Measurements from ENCODE around the gene WDR37.

DNA sequence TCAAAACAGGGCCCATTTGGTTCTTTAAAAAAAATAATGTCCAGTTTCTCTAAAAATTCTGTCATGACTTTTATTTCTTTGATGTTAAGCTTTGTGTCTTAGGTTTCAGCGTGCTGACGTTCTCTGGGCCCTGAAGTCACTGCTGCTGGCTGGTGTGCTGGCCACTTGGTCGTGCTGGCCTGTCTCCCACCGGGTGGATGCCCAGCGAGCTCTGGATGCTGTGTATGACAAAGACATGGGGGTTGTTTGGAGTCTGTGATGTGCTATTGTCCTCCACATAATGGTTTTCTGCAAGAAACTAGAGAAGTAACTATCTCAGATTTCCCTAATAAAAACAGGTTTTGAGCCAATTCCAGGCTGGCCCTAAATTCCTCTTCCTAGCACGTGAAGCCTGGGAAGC, 21.0 kb upstream of the WDR37 start:
- TF ChIP-seq, protein P1, sequence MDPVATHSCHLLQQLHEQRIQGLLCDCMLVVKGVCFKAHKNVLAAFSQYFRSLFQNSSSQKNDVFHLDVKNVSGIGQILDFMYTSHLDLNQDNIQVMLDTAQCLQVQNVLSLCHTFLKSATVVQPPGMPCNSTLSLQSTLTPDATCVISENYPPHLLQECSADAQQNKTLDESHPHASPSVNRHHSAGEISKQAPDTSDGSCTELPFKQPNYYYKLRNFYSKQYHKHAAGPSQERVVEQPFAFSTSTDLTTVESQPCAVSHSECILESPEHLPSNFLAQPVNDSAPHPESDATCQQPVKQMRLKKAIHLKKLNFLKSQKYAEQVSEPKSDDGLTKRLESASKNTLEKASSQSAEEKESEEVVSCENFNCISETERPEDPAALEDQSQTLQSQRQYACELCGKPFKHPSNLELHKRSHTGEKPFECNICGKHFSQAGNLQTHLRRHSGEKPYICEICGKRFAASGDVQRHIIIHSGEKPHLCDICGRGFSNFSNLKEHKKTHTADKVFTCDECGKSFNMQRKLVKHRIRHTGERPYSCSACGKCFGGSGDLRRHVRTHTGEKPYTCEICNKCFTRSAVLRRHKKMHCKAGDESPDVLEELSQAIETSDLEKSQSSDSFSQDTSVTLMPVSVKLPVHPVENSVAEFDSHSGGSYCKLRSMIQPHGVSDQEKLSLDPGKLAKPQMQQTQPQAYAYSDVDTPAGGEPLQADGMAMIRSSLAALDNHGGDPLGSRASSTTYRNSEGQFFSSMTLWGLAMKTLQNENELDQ (tag by site-specific recombination; IDR thresholded peaks at IDR 0.05; ENCODE audit: low read depth) = no peak
- TF ChIP-seq, protein P2, sequence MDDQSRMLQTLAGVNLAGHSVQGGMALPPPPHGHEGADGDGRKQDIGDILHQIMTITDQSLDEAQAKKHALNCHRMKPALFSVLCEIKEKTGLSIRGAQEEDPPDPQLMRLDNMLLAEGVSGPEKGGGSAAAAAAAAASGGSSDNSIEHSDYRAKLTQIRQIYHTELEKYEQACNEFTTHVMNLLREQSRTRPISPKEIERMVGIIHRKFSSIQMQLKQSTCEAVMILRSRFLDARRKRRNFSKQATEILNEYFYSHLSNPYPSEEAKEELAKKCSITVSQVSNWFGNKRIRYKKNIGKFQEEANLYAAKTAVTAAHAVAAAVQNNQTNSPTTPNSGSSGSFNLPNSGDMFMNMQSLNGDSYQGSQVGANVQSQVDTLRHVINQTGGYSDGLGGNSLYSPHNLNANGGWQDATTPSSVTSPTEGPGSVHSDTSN (CRISPR knock-in tag; IDR thresholded peaks at IDR 0.05) = no peak
- TF ChIP-seq ZNF544 (tag by site-specific recombination; IDR thresholded peaks at IDR 0.05) (no peak), ZNF274 (IDR thresholded peaks at IDR 0.05; ENCODE audit: low read length) (no peak), ZNF274 (tag by site-specific recombination; IDR thresholded peaks at IDR 0.05; ENCODE audit: borderline replicate concordance) (no peak), MZF1 (tag by site-specific recombination; IDR thresholded peaks at IDR 0.05; ENCODE audit: borderline replicate concordance) (no peak), SCRT2 (tag by site-specific recombination; IDR thresholded peaks at IDR 0.05) (no peak), ZNF747 (tag by site-specific recombination; IDR thresholded peaks at IDR 0.05) (no peak), ZNF623 (tag by site-specific recombination; IDR thresholded peaks at IDR 0.05) (no peak), ZNF837 (tag by site-specific recombination; IDR thresholded peaks at IDR 0.05) (no peak)
- TF ChIP-seq, protein P3, sequence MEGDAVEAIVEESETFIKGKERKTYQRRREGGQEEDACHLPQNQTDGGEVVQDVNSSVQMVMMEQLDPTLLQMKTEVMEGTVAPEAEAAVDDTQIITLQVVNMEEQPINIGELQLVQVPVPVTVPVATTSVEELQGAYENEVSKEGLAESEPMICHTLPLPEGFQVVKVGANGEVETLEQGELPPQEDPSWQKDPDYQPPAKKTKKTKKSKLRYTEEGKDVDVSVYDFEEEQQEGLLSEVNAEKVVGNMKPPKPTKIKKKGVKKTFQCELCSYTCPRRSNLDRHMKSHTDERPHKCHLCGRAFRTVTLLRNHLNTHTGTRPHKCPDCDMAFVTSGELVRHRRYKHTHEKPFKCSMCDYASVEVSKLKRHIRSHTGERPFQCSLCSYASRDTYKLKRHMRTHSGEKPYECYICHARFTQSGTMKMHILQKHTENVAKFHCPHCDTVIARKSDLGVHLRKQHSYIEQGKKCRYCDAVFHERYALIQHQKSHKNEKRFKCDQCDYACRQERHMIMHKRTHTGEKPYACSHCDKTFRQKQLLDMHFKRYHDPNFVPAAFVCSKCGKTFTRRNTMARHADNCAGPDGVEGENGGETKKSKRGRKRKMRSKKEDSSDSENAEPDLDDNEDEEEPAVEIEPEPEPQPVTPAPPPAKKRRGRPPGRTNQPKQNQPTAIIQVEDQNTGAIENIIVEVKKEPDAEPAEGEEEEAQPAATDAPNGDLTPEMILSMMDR (tag by site-specific recombination; IDR thresholded peaks at IDR 0.05) = no peak
- TF ChIP-seq, protein P4, sequence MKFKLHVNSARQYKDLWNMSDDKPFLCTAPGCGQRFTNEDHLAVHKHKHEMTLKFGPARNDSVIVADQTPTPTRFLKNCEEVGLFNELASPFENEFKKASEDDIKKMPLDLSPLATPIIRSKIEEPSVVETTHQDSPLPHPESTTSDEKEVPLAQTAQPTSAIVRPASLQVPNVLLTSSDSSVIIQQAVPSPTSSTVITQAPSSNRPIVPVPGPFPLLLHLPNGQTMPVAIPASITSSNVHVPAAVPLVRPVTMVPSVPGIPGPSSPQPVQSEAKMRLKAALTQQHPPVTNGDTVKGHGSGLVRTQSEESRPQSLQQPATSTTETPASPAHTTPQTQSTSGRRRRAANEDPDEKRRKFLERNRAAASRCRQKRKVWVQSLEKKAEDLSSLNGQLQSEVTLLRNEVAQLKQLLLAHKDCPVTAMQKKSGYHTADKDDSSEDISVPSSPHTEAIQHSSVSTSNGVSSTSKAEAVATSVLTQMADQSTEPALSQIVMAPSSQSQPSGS (tag by site-specific recombination; IDR thresholded peaks at IDR 0.05; ENCODE audit: low read depth) = no peak

All from HEK293 (cell line).